NCI-H1105 (cell line): ENCODE measurements around the gene FAM181A.

Experiments
- DNase-seq: peaks from one replicate; lab custom pipeline; 2025; lab: John Stamatoyannopoulos, UW

FAM181A gene

DNA sequence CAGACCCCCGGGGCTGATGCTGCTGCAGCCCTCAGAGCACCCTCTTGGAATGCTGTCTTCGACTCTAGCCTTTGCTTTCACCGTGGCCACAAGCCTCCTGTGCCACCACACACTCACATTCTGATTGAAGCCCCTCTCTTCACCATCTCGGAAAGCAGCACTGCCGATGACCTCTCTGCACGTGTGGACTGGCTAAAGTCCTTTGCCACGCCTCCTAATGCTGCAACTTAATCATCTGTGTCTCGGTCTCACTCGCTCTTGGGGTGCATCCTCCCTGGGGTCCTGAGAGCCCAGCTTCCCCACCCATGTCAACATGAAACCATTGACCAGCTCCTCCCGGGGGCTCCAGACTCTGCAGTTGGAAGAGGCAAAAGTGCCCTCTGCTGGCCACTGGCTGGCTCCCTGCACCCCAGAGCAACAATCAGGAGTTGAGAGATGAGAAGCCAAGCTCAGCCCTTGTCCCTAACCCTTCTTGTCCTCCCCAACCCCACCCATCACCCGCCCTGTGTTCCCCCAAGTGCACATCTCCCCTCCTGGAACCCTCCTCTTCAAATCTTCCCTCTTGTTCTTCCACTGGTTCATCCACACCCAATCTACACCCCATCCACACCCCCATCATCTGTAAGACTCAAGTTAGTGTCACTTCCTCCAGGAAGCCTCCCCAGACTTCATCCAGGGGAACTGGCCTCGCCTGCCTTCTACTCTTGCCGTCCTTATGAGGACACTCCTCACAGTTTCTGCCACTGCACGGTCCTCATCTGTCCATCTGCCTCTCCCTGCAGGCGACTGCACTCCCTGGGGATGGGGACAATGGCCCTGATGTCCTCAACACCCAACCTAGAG lies 23.6 kb upstream of the FAM181A start:
- DNase-seq, result no peak

DNA sequence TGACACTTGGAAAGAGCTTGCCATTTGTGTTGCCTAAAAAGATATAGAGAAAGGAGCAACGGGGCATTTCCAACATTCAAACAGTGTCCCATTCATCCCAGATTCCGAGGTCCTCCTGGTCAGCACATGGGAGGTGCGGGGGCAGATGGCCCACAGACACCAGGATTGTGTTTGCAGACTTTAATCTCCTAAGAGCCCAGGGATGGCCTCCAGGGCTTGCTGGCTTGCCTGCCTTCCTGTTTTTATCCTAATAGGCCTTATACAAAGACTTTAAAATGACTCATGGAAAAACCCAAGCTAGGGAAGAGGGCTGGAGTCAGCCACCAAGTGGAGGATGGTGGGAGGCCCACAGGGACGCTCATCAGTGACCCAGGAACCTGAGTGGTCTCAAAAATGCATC lies 21.5 kb upstream of the FAM181A start:
- no peak for DNase-seq

DNA sequence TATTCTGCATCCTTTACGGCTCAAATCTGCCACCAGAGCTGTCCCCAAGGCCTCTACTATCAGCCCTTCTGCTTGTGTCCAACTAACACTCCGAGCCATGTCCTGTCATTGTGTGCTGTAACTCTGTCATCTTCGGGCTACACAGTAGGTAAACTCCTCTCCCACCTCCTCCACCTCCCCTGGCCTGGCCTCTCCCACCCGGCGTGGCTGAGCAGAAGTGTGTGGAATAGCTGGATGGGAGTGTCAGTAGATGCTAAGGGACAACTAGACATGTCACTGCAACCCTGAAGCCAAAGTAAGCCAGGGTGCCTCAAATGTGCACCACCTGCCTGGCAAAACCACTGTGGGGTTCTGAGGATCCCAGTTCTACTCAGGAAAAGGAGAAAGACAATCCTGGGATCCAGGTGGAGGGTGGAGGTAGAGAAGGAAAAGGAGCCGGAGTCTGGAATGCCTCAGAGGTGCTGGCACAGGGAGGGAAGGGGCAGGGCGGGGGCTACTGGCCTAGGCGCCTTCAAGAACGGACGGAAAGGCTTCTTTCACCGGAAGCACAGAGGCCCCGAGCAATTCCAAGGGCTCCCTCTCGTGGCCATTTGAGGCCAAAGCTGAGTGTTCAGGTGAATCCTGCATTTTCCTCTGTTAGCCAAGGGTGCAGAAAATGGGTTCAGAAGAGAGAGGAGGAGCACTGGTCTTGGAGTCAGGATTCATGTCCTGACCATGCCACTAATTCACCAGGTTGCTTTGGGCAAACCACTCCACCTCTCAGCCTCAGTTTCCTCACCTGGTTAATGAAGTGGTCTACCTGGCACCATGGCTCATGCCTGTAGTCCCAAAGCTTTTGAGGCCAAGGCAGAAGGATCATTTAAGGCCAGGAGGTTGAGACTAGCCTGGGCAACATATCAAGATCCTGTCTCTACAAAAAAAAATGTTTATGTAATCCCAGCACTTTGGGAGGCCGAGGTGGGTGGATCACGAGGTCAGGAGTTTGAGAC lies 20.5 kb upstream of the FAM181A start:
- DNase-seq, result peak; percentile 46

DNA sequence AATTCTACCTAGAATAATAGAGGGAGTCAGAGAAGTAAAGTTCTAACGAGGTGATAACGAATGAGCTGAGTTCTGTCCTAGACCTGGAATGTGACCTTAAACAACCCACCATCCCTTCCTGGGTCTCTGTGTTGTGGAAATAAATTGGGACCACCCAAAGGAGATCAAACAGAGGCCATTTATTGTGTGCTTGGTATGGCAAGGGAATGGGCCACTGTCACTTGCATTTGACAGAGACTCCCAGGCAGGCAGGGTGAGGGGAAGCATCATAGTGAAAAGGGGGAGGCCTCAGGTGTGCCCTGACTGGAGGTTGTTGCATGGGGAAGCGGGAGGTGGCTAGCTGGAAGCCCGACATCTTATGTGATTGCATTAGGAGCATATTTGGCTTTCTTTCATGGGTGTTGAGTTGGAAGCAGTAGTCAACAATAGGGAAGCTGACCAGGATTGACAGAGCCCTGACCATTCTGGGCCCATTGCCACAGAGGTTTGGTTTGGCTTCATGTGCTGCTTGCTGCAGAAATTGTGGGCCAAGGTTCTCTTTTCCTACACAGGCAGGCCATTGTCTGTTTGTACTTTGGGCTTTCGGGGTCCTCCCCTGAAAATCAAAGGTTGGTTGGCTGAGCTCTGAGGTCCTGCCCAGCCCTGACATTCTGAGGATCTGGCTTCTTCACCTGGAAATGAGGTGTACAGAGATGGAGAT lies 17.6 kb upstream of the FAM181A start:
- no peak for DNase-seq

DNA sequence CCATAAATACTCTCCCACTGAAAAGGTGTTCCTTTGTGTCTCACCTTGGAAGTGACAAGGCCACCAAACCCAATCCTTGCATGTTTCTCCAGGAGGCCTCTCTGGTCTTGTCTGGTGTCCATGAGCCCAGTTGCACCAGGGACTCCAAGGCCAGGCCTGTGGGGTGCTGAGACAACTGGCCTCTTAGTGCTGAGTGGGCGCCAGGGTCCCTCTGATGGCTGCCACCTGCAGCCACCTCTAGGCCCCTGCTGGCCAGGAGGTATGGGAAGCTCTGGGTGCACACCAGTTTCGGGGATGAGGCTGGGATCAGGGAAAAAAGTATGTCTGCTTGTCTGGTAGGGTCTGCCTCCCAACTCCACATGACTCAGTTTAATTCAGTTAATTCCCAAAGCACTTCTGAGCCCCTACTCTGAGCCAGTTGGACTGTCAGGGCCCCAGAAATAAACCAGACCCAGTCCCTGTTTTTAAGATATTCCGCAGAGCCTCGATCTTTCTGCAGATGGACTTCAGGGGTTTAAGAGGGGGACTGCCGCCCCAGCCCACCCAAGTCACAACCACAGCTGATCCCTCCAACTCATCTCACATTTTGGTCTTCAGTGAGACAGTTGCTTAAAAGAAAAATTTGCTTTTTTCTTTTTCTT lies 15.0 kb upstream of the FAM181A start:
- no peak for DNase-seq

DNA sequence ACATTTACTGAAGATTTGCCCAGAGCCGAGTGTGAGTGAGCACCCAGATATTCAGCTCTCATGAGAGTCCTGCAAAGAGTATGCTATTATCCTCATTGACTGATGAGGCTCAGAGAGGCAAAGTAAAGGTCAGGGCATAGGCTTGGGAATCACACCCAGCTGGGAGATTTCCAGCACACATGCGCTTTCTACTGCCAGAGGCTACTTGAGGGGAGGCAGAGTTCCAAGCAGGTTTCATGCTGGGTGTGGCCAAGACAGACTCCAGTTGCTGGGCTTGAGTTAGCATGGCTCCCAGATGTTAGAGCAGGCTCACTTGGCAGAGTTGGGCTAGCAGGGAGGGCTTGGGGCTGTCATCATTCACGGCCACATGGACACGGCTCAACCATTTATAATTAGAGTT lies 14.4 kb upstream of the FAM181A start:
- DNase-seq, result no peak

DNA sequence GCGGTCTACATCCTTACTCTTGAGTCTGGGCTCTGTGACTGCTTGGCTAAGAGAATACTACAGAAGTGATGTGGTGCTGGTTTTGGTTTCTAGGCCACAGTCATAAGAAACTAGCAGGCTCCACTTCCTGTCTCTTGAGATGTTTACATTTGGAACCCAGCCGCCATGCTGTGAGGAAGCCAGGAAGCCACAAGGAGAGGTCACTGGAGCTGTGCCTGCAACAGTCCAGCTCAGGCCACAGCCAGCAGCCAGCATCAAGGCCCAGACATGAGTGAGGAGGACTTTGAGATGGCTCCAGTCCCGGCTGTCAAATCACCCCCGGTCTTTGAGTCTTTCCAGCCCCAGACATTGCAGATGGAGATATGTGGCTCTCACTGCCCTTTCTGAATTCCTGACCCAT lies 12.9 kb upstream of the FAM181A start:
- no peak for DNase-seq

DNA sequence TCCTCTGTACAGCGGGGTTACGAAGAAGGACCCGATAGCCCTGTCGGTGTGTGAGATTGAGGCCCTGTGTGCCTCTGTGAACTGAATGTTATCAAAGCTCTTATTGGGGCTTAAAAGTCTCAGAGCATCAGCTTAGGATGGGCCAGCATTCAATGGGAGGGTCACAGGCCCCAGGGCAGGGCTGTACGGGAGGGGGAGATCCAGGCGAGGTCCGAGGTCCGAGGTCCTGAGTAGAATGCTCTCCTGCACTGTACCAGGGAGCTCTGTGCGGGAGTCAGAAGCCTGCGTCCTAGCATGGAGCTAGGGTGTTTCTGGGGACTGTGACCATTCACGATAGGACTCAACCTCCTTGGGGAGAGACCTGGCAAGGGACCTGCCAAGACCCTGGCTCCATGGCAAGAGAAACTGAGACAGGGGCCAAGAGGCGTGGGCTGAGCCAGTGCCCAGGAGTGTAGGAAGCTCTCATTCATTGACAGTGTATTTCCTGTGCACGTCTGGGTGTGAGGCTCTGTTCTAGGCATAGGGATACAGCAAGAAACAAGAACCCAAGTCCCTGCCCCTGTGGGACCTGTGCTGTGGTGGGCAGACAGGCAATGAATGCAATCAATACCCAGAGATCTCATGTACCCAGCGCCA lies 12.0 kb upstream of the FAM181A start:
- DNase-seq, result no peak

DNA sequence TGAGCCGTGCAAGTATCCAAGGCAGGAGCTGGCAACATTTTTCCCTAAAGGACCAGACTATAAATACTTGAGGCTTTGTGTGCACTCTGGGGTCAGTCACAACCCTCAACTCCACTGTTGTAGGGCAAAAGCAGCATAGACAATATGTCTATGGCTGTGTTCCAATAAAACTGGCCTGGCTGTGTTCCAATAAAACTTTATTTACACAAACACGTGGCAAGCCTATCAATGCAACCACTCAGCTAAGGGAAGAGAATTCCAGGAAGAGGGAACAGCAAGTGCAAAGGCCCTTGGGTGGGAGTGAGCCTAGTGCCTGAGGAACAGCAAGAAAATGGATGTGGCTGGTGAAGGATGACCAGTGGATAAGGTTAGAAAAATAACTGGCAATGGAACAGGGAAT lies 11.3 kb upstream of the FAM181A start:
- DNase-seq, result no peak

DNA sequence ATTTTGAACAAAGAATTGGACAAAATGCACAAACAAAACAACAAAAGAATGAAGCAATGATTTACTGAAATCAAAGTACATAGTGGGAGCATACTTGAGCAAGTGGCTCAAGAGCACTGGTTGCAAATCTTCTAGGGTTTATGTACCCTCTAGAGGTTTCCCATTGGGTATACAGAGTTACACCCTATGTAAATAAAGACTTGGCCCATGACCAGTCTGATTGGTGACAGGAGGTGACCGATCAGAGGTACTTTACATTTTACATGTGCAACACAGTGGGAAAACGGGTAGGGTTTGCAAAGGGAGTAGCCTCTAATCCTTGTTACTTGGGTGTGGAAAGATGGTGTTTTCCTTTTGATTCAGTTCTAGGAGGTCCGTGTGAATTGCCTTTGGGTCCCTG lies 10.6 kb upstream of the FAM181A start:
- DNase-seq, result no peak

DNA sequence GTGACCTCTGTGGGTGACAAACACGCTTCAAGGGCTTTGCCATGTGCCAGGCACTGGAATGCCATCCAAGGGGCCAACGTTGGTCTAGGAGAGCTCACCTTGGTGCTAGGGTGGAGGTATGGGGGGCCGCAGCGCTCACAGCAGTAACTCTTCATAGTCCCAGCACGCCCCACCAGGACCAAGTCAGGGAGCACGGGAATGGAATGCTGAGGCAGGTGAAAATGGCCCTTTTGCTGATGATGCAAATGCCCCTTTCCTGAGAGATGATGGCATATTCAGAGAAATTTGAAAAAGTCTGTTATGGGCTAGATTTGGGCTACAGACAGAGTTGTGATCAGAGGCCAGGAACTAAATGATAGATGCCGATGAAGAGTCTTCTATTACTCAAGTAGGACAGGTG lies 10.0 kb upstream of the FAM181A start:
- no peak for DNase-seq

DNA sequence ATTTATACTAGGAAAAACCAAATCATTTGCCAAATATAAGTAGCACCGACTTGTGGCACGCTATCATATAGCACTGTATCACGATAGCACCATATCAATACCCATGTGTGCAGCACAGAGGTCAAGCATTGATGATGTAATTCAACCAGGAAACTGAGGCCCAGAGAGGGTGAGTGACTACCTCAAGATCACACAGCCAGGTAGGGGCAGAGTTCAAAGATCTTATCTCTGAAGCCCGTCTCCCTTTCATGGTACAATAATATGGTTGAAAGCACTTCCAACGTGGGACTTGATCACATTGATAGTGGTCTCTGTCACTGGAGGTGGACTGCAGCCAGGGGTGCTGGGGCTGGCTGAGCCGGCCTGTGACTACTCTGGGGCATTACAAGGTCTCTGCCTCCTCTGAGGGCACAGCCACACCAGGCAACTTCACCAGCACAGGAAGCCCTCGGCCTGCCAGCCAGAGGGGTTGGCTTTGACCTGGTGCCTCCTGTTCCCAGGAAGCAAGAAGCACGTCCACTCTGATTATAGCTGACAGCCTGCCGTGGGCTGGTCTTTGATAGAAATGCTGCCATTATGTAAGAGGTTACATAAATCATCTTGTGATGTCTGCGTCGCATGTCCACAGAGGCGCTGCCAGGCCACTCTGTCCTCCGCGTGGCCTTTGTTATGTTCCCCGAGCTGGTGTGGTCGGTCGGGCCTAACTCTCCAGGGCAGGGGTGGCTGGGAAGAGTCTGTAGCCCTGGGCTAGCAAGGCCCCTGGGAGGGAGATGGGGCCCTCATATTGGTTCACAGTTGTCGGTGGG lies 5.9 kb upstream of the FAM181A start:
- DNase-seq, result no peak

DNA sequence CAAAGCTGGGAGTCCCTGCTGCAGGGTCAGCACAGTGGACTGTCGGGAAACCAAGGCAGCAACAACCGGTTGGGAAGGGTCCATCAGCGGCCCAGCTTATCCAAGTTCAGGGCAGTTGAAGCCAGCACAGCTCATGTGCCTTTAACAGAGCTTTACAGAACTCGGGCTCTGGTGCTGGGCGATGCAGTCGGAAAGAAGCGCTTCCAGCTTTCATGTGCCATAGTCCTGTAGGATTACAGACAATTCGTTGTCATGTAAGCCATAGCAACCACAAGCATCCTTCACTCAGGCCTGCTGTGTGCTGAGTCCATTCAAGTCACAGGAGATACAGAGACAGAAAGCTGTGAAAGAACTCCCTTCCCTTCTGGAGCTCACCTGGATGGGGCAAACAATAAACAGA lies 3.5 kb upstream of the FAM181A start:
- no peak for DNase-seq

DNA sequence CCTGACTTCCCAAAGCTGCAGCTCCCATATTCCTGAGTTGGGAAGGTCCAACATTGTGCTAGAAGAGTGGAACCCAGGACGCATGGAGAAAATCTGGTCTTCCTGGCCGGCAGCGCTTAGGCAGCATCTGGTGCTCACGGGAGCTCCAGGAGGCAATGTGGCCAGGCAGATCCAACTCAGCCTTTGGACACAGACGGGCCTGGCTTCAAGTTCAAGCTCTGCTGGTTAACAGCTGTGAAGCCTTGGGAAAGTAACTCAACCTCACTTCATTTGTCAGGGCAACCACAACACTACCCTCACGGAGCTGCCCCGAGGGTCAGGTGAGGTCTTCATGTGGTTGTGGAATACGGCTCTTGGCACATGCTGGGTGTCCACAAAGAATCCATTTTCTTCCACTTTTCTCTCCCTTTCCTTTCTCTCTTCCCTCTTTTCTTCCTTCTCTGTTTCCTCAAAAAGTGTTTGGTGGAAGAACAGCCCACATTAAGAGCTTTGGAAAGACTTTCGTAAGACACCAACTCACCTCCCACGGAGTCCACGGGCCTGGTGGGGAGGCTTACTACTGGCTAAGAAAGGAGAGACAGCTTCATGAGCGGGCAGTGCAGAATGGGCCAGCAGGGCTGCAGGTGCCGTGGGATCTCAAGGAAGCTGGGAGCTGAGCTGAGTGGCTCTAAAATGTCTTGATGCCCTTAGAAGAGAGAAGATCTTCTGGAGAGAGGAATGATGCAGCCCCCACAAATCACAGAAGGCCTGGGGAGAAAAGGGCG lies 2.4 kb upstream of the FAM181A start:
- DNase-seq, result no peak

DNA sequence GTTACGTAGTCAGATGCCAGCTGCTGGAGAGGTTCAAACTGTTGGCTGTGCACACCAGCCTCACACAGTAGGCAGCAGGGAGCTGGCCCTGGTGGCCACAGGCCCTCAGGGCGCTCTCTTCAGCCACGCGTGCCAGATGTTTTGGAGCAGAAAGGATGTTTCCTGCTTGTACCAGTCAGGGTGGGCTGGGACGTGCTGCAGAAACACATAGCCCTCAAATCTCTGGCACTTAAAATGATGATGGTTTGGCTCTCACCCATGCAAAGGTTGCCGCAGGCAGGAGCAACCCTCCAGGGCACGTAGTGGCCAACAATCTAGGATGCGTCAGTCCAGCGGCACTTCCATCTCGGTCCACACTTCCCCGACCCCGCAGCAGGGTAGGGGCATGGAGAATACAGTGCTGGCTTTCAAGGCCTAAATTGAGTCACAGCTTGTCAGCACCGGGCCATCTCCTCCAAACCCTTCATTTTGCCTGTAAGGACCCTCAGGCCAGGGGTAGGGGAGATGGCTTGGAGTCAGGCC lies 1.7 kb upstream of the FAM181A start:
- DNase-seq, result no peak

DNA sequence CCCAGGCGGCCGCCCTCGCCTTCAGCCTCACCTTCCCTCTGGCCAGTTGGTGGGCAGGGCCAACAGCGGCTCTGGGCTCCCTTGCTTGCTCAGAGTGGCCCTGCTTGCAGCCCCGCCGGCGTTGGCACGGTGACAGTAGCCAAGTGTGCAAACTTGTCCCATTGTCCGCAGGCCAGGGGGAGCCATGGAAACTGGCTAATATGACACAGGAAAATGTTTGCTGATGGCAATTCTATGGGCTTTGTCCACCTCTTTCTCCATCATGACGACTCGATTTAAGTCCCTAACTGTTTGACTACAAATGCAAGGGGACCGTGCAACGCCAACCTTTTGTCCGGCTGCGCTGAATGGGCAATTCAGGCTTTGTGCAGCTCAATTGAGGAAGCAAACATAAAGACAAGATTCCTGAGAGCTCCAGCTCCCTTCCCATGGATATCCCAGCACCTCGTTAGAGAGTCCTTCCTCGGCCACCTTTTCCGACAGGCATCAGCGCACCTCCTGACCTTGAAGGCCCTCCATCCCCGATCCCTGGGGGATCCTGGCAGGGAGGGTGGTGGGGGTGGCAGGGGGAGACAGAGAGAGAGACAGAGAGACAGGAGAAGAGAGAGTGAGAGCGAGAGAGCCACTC lies 785 bp upstream of the FAM181A start:
- peak; percentile 11 for DNase-seq

DNA sequence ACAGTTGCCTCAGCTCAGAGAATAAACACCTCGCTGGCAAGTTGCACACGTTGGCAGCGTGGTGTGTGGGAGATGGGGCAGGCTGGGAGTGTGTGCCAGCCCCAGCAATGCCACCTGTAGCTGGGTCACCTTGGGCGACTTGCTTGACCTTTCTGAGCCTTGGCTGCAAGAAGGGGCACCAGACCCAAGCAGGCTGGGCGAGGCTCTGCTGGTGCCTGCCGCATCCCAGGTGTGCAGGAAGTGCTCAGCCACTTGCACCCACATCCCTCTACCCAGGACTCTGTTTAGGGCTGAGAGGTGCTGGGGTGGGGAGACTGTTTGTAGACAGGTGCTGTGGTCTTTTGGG lies 629 bp downstream of the FAM181A start:
- no peak for DNase-seq

DNA sequence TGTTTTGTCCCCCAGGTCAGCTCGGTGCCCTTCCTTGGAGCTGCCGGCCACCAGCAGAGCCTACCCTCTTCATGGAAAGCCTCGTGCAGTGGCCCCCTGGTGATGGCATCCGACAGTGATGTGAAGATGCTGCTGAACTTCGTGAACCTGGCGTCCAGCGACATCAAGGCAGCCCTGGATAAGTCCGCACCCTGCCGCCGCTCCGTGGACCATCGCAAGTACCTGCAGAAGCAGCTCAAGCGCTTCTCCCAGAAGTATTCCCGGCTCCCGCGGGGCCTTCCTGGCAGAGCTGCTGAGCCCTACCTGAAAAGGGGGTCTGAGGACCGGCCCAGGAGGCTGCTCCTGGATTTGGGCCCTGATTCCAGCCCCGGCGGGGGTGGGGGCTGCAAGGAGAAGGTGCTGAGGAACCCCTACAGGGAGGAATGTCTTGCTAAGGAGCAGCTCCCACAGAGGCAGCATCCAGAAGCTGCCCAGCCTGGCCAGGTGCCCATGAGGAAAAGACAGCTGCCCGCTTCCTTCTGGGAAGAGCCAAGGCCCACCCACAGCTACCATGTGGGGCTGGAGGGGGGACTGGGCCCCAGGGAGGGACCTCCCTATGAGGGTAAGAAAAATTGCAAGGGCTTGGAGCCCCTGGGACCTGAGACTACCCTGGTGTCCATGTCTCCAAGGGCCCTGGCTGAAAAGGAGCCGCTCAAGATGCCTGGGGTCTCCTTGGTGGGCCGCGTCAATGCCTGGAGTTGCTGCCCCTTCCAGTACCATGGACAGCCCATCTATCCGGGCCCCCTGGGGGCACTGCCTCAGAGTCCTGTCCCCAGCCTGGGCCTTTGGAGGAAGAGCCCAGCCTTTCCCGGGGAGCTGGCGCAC lies 1.3 kb downstream of the FAM181A start:
- no peak for DNase-seq
